Dendritic cell treated with granulocyte-macrophage colony-stimulating factor and Interleukin-4, amounts not matched to agents 40 ng/mL and 50 ng/mL, for 4 days (primary cell): ENCODE data around the gene LRRC23.
A peak's percentile ranks its signal among the peaks of the same experiment; 100 is the strongest.
"Not testable (repeated sequence)": the region's sequence is repeated elsewhere in the genome, so short reads cannot be mapped to it uniquely, and the experiment has no call there.

Experiments
- H3K27ac Mint-ChIP-seq: one replicate; pipeline ENCODE4 v1.8.0; 2022; ENCODE audit warnings: mild to moderate bottlenecking, mixed read lengths
- H3K27me3 Mint-ChIP-seq: one replicate; pipeline ENCODE4 v1.8.0; 2022; ENCODE audit warnings: mild to moderate bottlenecking, mixed read lengths
- H3K36me3 Mint-ChIP-seq: one replicate; pipeline ENCODE4 v1.8.0; 2022; ENCODE audit warnings: low read depth, mixed read lengths
- H3K4me1 Mint-ChIP-seq: one replicate; pipeline ENCODE4 v1.8.0; 2022; ENCODE audit warnings: low read depth, mixed read lengths
- H3K4me3 Mint-ChIP-seq: one replicate; pipeline ENCODE4 v1.8.0; 2022; ENCODE audit warnings: mild to moderate bottlenecking, moderate library complexity, mixed read lengths
- H3K9me3 Mint-ChIP-seq: one replicate; pipeline ENCODE4 v1.8.0; 2022; ENCODE audit warnings: mixed read lengths
- intact Hi-C: fragments of 100-400 bp; cut with micrococcal nuclease; formaldehyde crosslinking; loops from one replicate; pipeline ENCODE4 v1.15.0; 2022

The LRRC23 gene

DNA sequence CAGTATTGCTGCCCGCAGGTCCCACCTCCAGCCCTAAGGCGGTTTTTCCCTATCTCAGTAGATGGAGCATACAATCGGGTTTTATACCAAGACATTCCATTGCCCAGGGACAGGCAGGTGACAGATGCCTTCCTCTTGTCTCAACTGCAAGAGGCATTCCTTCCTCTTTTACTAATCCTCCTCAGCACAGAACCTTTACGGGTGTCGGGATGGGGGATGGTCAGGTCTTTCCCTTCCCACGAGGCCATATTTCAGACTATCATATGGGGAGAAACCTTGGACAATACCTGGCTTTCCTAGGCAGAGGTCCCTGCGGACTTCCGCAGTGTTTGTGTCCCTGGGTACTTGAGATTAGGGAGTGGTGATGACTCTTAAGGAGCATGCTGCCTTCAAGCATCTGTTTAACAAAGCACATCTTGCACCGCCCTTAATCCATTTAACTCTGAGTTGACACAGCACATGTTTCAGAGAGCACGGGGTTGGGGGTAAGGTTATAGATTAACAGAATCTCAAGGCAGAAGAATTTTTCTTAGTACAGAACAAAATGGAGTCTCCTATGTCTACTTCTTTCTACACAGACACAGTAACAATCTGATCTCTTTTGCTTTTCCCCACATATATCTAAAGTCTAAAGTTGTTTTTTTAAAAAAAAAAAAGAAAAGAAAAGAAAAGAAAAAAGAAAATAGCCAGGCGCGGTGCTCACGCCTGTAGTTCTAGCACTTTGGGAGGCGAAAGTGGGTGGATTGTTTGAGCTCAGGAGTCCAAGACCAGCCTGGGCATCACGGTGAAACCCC, 18.2 kb upstream of the LRRC23 start:
- H3K4me3 Mint-ChIP-seq, H3K9me3 Mint-ChIP-seq, intact Hi-C loops, H3K27me3 Mint-ChIP-seq: not testable (repeated sequence)
- H3K27ac Mint-ChIP-seq, result peak overlapping the region; percentile 68
- H3K36me3 Mint-ChIP-seq, result peaks cover 32% of the 10 kb centered on the region
- H3K4me1 Mint-ChIP-seq, result peaks cover 21% of the 10 kb centered on the region

GRCh38 chr12:6887460-6887859, 17.2 kb upstream of the LRRC23 start:
- Mint-ChIP-seq H3K4me3 (no peak overlapping the region), H3K4me1 (peaks cover 26% of the 10 kb centered on the region), H3K9me3 (no peaks in the 10 kb centered on the region), H3K36me3 (peaks cover 27% of the 10 kb centered on the region), H3K27ac (peak overlapping the region; percentile 68), H3K27me3 (no peaks in the 10 kb centered on the region)
- intact Hi-C loops, result no loop called here

DNA sequence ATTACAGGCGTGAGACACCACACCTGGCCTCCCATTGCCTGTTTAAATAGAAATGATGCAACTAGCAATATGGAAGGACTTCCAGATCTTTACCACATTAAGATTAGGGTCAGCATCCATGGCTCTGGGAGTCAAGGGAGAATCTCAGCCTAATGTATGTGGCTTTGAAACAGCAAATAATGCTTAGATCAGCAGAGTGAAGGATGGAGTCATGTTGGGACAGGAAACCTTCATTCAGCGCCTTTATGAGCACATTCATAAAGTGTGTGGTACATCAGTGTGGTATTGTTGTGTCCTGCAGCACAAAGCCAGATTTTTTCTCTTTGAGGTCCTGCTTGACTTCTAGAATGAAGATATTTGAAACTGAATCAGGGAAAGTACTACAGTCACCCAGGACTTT, 16.3 kb upstream of the LRRC23 start:
- Mint-ChIP-seq H3K9me3 (no peaks in the 10 kb centered on the region), H3K27me3 (no peaks in the 10 kb centered on the region), H3K27ac (no peak overlapping the region), H3K4me1 (peaks cover 26% of the 10 kb centered on the region), H3K4me3 (no peak overlapping the region), H3K36me3 (peaks cover 18% of the 10 kb centered on the region)
- intact Hi-C loops, result no loop called here

GRCh38 chr12:6888794-6889193, 15.8 kb upstream of the LRRC23 start:
- H3K9me3 Mint-ChIP-seq, intact Hi-C loops, H3K27me3 Mint-ChIP-seq, H3K4me3 Mint-ChIP-seq, H3K27ac Mint-ChIP-seq: not testable (repeated sequence)
- Mint-ChIP-seq H3K36me3 (peaks cover 14% of the 10 kb centered on the region), H3K4me1 (peaks cover 26% of the 10 kb centered on the region)

DNA sequence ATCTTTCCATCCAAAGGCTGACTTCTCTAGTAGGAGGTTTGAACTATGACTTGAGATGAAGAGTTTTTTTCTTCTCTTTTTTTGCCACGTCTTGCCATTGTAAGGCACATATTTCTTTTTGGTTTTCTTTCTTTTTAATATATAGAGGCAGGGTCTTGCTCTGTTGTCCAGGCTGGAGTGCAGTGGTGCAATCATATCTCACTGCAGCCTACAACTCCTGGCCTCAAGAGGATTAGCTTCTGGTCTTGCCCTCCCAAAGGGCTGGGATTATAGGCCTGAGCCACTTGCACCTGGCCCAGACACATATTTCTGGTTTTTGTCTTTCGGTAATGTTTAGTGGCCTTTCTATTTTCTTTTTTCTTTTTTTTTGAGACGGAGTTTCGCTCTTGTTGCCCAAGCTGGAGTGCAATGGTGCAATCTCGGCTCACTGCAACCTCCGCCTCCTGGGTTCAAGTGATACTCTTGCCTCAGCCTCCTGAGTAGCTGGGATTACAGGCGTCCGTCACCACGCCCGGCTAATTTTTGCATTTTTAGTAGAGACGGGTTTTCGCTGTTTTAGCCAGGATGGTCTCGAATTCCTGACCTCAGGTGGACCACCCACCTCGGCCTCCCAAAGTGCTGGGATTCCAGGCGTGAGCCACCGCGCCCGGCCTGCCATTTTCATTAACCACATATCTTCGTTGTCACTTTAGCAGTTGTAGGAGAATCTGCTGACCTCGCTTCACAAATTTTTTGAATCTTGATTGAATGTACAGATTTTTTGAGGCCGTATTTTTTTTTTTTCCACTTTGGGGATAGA, 14.6 kb upstream of the LRRC23 start:
- Mint-ChIP-seq H3K27ac (peak overlapping the region; percentile 93), H3K4me1 (peaks cover 37% of the 10 kb centered on the region)
- H3K9me3 Mint-ChIP-seq, H3K27me3 Mint-ChIP-seq, H3K36me3 Mint-ChIP-seq, H3K4me3 Mint-ChIP-seq, intact Hi-C loops: not testable (repeated sequence)

DNA sequence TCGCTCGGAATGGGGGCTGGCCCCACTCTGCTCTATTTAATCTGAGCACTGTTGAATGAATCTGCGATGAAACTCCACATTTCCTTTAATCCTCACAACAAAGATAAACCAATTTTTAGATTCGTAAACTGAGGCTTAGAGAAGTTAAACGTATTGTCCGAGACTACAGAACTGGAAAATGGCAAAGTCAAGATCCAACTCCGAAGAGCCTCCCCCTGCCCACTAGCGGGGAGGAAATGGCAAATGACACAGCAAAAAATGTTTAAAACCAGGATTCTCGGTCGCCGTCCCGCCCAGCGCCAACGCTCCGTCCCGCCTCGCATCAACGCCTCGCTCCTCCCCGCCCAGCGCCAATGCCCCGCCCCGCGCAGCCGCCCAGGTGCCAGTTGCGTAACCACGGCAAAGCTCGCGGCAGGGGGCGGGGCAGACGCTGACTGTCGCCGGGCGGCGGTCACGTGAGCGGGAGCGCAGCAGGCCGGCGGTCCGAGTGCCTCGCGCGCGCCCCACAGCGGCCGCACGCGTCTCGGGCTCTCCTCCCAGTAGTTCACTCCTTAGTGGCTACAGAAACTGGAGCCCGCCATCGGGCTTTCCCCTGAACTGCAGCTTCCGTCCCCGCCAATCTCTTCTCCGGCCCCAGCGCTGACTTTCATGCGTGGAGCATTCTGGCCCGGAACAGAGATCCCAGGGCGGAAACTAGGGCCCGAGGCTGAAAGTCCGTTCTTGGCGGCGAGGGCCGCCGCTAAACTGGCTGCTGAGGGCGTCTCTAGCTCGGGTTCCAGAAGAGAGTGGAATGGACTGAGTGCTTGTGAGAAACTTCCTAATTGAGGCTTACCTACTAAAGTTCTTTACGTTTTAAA, 13.6 kb upstream of the LRRC23 start:
- Mint-ChIP-seq H3K9me3 (no peaks in the 10 kb centered on the region), H3K4me3 (peak overlapping the region; percentile 71), H3K4me1 (peaks cover 33% of the 10 kb centered on the region), H3K36me3 (no peaks in the 10 kb centered on the region), H3K27me3 (no peaks in the 10 kb centered on the region), H3K27ac (peak overlapping the region; percentile 93)
- intact Hi-C loops, result loop anchor here (1.0 kb wide), 2 partner anchors 13 to 18 kb away; partner anchors contain the start of genes LRRC23 and SPSB2

GRCh38 chr12:6891646-6892001, 13.0 kb upstream of the LRRC23 start:
- Mint-ChIP-seq H3K9me3 (no peaks in the 10 kb centered on the region), H3K27me3 (no peaks in the 10 kb centered on the region), H3K36me3 (no peaks in the 10 kb centered on the region), H3K4me3 (peak overlapping the region; percentile 71), H3K4me1 (peaks cover 31% of the 10 kb centered on the region), H3K27ac (peak overlapping the region; percentile 93)
- intact Hi-C loops, result loop anchor here (1.0 kb wide), 2 partner anchors 13 to 18 kb away; partner anchors contain the start of genes LRRC23 and SPSB2

- H3K27me3 Mint-ChIP-seq, H3K9me3 Mint-ChIP-seq, H3K4me3 Mint-ChIP-seq, H3K27ac Mint-ChIP-seq, intact Hi-C loops, H3K36me3 Mint-ChIP-seq: not testable (repeated sequence)
- peaks cover 35% of the 10 kb centered on the region for H3K4me1 Mint-ChIP-seq
Observed at GRCh38 chr12:6892683-6893082, 11.9 kb upstream of the LRRC23 start.

DNA sequence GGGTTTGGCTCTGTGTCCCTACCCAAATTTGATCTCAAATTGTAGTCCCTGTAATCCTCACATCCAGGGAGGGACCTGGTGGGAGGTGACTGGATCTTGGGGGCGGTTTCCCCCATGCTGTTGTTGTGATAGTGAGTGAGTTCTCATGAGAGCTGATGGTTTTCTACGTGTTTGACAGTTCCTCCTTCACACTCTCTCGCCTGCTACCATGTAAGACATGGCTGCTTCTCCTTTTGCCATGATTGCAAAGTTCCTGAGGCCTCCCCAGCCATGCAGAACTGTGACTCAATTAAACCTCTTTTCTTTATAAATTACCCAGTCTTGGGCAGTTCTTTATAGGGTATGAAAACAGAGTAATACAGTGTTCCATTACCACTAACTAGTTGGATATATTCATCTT, 10.3 kb upstream of the LRRC23 start:
- peak overlapping the region; percentile 30 for H3K27ac Mint-ChIP-seq

DNA sequence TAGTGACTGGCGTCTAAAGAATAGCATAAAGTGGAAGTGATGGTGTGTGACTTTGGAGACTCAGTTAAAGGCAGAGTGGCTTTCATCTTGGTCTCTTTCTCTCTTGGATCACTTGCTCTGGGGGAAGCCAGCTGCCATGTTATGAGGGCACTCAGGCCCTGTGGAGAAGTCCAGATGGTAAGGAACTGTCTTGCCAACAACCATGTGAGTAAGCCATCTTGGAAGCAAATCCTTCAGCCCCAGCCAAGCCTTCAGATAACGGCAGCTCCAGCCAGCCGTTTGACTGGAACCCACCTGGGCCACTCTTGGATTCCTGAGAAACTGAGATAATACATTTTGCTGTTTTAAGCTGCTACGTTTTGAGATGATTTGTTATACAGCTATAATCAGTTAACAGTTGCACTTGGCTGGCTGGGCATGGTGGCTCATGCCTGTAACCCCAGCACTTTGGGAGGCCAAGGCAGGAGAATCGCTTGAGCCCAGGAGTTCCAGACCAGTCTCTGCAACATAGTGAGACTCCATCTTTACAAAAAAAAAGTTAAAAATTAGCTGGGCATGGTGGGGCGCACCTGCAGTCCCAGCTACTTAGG, 7.7 kb upstream of the LRRC23 start:
- Mint-ChIP-seq H3K9me3 (no peaks in the 10 kb centered on the region), H3K4me1 (peaks cover 28% of the 10 kb centered on the region), H3K27ac (no peak overlapping the region), H3K36me3 (no peaks in the 10 kb centered on the region), H3K4me3 (no peak overlapping the region), H3K27me3 (no peaks in the 10 kb centered on the region)
- intact Hi-C loops, result no loop called here

More for the DNA sequence above, 10.3 kb upstream of the LRRC23 start:
- Mint-ChIP-seq H3K36me3 (no peaks in the 10 kb centered on the region), H3K4me3 (no peak overlapping the region), H3K4me1 (peaks cover 37% of the 10 kb centered on the region), H3K9me3 (no peaks in the 10 kb centered on the region), H3K27me3 (no peaks in the 10 kb centered on the region)
- intact Hi-C loops, result no loop called here

DNA sequence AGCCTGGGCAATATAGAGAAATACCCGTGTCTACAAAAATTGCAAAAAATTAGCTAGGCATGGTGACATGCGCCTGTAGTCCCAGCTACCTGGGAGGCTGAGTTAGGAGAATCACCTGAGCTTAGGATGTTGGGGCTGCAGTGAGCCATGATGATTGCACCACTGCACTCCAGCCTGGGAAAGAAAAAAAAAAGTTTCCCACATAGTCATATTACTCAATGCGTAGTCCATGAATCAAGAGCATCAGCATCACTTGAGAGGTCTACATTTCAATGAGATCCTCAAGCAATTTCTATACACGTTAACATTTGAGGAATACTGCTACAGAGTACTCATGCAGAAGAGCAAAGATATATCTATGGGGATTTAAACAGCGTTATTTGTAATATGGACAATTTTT, 5.2 kb upstream of the LRRC23 start:
- peak overlapping the region; percentile 62 for H3K27ac Mint-ChIP-seq
- peaks cover 23% of the 10 kb centered on the region for H3K4me1 Mint-ChIP-seq
- no peaks in the 10 kb centered on the region for H3K9me3 Mint-ChIP-seq
- intact Hi-C loops, result no loop called here
- H3K27me3 Mint-ChIP-seq, result no peaks in the 10 kb centered on the region
- H3K36me3 Mint-ChIP-seq, result no peaks in the 10 kb centered on the region
- H3K4me3 Mint-ChIP-seq, result no peak overlapping the region

GRCh38 chr12:6899837-6900519, 4.6 kb upstream of the LRRC23 start:
- H3K4me1 Mint-ChIP-seq, result peaks cover 17% of the 10 kb centered on the region
- intact Hi-C loops, result no loop called here
- H3K4me3 Mint-ChIP-seq, result peak overlapping the region; percentile 9
- no peaks in the 10 kb centered on the region for H3K27me3 Mint-ChIP-seq
- peak overlapping the region; percentile 62 for H3K27ac Mint-ChIP-seq
- H3K9me3 Mint-ChIP-seq, result no peaks in the 10 kb centered on the region
- no peaks in the 10 kb centered on the region for H3K36me3 Mint-ChIP-seq

DNA sequence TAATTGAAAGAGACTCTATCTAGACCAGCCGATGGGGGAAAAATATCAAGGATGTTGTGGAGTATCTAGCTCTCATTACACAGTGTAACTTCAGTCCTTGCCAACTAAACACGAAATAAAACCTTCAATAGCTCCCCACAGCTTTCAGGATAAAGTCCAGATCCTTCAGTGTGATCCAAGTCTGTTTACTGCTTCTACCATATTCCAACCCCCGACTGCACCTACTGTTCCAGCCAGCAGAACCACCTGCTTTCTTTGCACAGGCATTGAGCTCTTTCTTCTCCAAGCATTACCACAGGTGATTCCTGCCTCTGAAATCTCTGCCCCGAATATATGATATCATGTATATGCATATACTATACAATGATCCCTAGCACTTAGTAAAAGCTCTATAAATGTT, 2.2 kb upstream of the LRRC23 start:
- H3K9me3 Mint-ChIP-seq, result no peaks in the 10 kb centered on the region
- H3K4me3 Mint-ChIP-seq, result no peak overlapping the region
- no peak overlapping the region for H3K27ac Mint-ChIP-seq

More for the DNA sequence above, 2.2 kb upstream of the LRRC23 start:
- Mint-ChIP-seq H3K4me1 (peaks cover 11% of the 10 kb centered on the region), H3K36me3 (peaks cover under 1% of the 10 kb centered on the region), H3K27me3 (no peaks in the 10 kb centered on the region)
- intact Hi-C loops, result no loop called here
